ENCODE measurements around the gene RAB40C. TPM values are rescaled to one million over a fixed set of nuclear protein-coding genes. Genes with fewer than 3 reads are reported as not detected.
A peak's percentile ranks its signal among the peaks of the same experiment; 100 is the strongest.

The RAB40C gene
- total and polyA plus RNA-seq, 9 of the 15 experiments (the other 6 are each of a cell fraction or from before 2014, with no cell fraction given) = 0.17 to 23.4 (median 8.7) TPM

- no peak for TF ChIP-seq ILF3 (IDR thresholded peaks at IDR 0.05; ENCODE audit: borderline replicate concordance)
- no peak for TF ChIP-seq ZBTB43 (CRISPR knock-in tag; IDR thresholded peaks at IDR 0.05)
- no peak for TF ChIP-seq ZNF212 (CRISPR knock-in tag; IDR thresholded peaks at IDR 0.05)
- no peak for TF ChIP-seq EHMT2 (IDR thresholded peaks at IDR 0.05)
- TF ChIP-seq MCM5 (IDR thresholded peaks at IDR 0.05; ENCODE audit: low read depth) = no peak
- peak in 1 of 2 experiments; percentile 75; a peak in 2 of 4 replicates for TF ChIP-seq NONO (IDR thresholded peaks at IDR 0.05; ENCODE audit: low read depth in 2 of 2, low read length in 1 of 2)
- peak; percentile 75 for TF ChIP-seq RBFOX2 (IDR thresholded peaks at IDR 0.05; ENCODE audit: low read depth, low read length)
- peak; percentile 56; the same call in 1 of the 2 replicates for TF ChIP-seq MITF (IDR thresholded peaks at IDR 0.05)
- TF ChIP-seq HDAC2 (IDR thresholded peaks at IDR 0.05) = peak; percentile 80
- no peak for TF ChIP-seq KLF13 (tag; IDR thresholded peaks at IDR 0.05; ENCODE audit: borderline replicate concordance, low read depth)
- peak; percentile 63; the same call in 1 of the 2 replicates for TF ChIP-seq ETV1 (tag; conservative IDR thresholded peaks at IDR 0.05; ENCODE audit: low read depth)
- peak in 1 of 2 experiments; percentile 84; a peak in 2 of 4 replicates for TF ChIP-seq ZNF639 (CRISPR knock-in tag; conservative IDR thresholded peaks at IDR 0.05 in 1 of 2, IDR thresholded peaks at IDR 0.05 in 1 of 2)
- TF ChIP-seq ZFPM2 (CRISPR knock-in tag; IDR thresholded peaks at IDR 0.05) = no peak
- no peak for TF ChIP-seq MEF2D (tag; conservative IDR thresholded peaks at IDR 0.05; ENCODE audit: low read depth)
- TF ChIP-seq ZNF644 (tag; IDR thresholded peaks at IDR 0.05; ENCODE audit: low read depth) = peak; percentile 36; the same call in 1 of the 2 replicates
- TF ChIP-seq TCF3 (CRISPR knock-in tag; IDR thresholded peaks at IDR 0.05) = peak; percentile 53
- peak; percentile 67 for TF ChIP-seq HMGN3 (IDR thresholded peaks at IDR 0.05; ENCODE audit: borderline replicate concordance, extremely low read depth, insufficient read length, low read depth, low read length)
- no peak for TF ChIP-seq SMC3 (conservative IDR thresholded peaks at IDR 0.05; ENCODE audit: insufficient read depth, low read depth, low read length)
- no peak for TF ChIP-seq SIN3B (IDR thresholded peaks at IDR 0.05; ENCODE audit: low read depth)
- TF ChIP-seq SREBF1 (IDR thresholded peaks at IDR 0.05; ENCODE audit: borderline replicate concordance, low read depth, low read length) = no peak
- no peak for TF ChIP-seq BRCA1 (IDR thresholded peaks at IDR 0.05)
- TF ChIP-seq BRCA1 (CRISPR knock-in tag; IDR thresholded peaks at IDR 0.05) = no peak
- TF ChIP-seq RBM17 (IDR thresholded peaks at IDR 0.05; ENCODE audit: borderline replicate concordance, low read depth, low read length) = no peak
- no peak for TF ChIP-seq NUFIP1 (IDR thresholded peaks at IDR 0.05; ENCODE audit: partially characterized antibody)
Measured at GRCh38 chr16:566475-567372, 23.1 kb upstream of the RAB40C start, which contains the start of gene NHLRC4 (continued).
